DMS79 treated with DMSO at 0.1 percent for 48 hours (cell line): Measurements from ENCODE around the gene ADAM19.

Experiments used
- DNase-seq: peaks from one replicate; lab custom pipeline; 2025; lab: John Stamatoyannopoulos, UW

The ADAM19 gene

DNA sequence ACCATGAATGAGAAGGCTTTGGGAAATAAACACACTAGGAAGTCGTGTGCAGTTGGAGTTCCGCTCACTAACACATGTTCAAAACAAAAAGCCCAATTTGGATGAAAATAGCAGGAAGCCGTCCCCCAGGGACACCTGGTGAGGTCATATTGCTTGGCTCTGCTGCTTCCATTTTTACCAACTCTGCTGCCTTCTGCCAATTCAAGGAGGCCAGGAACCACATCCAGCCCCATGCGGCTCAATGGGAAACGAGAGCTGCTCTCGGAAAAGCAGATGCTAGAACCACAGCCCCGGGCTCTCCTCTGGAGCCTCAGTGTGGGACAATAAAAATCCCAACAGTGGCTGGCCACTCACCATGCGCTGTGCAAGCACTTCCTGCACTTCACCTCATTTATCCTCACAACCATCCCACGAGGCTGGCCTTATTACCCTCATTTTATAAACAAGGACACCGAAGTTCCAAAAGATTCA is 13.4 kb downstream of the ADAM19 start:
- DNase-seq = no peak

DNA sequence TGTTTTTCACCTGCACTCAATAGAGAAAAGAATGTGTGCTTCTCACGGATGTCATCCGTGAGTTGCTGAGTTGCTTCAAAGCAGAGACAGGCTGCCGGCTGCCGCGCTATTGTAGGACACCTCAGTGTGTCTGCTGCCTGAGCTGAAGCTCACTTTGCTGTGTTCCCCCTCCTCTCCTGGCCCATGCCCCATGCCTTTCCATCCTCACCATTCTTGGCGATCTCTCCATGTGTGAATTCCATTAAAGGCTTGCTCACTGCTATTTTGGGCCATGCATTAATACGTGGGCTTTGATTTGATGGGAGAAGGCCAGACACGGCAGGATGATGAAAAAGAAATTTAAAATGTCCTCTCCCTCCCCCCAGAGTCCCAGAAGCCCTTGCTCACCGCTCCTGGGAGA is 14.5 kb downstream of the ADAM19 start:
- no peak for DNase-seq

DNA sequence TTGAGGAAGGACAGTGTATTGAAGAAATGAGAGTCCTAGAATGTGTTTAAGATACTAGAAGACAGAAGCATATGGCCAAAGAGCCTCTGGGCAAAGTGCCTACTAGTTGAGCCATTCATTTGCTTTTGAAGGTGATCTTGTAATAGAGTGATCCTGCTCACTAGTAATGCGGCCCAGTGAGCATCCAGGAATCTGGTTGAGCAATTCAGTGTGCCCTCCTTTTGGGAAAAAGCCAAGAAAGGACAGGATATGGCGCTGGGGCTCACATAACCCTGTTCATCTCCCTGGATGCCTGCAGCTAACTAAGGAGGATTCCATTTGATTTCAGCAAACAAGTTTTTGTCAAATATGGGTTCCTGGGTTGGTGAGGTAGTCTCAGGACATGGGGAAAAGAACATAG is 16.3 kb downstream of the ADAM19 start:
- no peak for DNase-seq

DNA sequence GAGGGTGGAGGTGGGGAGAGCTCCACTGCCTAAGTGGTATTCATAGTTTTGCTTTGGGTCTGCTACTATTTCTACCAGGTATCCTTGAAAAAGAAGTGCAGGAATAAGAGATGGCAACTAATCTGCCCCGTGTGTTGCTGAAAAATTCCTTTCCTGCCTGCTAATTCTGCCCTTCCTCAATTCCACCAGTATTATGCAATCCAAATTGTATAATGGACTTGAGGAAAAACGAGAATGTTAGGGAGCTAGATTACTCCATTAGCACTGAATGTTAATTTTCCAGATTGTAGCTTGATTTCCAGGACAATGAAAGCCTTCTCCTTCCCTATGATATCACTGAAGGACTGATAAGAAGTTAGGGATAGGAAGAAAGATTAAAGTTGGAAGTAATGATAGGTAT is 16.9 kb downstream of the ADAM19 start:
- DNase-seq = no peak

DNA sequence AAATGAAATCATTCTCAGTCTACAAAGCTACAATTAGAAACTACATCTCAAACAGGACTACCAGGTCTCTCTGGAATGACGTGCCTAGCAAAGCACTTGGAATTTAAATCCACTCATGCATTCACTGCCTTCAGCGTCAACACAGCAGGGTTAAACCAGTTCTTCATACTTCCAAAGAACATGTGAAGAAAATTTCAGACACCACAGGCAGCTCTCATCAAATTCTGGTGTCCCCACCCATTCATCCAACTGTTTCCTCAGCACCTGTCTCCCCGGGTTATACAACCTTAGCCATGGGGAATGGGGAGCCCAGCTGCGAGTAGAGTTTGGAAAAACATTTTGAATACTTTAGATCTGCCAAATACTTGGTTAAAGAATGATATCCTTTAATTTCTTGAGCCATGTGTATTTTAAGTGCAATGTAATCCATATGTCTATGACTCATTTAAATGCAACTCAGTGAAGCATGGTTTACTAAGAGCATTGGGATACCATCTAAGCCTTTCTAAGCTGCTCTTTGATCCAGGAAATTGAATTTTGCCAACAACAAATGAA is 17.5 kb downstream of the ADAM19 start:
- DNase-seq = peak; percentile 25

DNA sequence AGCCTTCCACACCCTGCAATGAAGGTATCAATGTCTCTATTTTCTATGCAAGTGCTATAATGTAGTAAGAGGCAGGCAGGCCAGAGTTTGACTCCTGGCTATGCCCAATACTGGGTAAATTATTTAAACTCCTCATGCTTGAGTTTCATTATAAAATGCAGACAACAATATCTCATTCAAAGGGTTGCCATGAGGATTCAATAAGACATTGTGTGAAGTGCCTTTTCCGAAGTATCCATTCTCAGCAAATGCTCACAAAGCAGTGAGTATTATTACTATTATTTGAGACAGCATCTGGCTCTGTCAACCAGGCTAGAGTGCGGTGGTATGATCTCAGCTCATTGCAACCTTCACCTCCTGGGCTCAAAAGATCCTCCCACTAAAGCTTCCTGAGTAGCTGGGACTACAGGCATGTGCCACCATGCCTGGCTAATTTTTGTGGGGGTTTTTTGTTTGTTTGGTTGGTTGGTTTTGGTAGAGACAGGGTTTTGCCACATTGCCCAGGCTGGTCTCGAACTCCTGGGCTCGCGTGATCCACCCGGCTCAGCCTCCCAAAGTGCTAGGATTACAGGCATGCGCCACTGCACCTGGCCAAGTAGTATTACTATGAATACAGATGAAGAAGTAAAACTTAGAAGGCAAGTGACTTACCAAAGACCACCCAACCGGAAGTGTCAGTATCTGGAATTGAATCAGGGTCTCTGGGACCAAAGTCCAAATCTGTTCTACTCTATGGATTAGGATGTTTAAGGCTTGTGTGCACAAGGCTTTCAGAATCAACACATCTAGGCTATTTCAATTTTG is 18.8 kb downstream of the ADAM19 start:
- no peak for DNase-seq

DNA sequence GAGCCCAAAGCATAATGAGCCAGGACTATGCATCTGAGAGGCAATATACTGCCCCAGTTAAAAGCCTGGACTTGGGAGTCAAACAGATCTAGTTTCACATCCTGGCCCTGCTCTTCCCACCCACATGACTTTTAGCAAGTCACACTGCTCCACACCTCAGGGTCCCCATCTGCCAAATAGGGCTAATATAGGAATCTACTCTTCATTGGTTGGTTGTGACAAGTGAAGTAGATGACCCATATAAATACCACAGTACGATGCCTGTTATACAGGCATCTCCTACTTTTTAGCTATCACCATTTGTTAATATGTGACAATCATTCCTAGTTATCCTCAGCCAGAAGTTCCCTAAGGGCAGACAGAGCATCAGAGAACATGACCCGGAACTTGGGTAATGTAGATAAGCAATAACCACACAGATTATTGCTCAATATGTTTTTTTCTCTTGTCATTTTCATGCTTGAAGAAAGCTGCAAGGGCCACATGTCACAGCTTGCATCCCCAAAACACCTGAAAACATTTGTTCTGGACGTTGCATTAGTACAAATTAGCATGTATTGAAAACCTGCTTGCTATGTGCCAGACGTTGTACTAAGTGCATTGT is 20.4 kb downstream of the ADAM19 start:
- DNase-seq = no peak

DNA sequence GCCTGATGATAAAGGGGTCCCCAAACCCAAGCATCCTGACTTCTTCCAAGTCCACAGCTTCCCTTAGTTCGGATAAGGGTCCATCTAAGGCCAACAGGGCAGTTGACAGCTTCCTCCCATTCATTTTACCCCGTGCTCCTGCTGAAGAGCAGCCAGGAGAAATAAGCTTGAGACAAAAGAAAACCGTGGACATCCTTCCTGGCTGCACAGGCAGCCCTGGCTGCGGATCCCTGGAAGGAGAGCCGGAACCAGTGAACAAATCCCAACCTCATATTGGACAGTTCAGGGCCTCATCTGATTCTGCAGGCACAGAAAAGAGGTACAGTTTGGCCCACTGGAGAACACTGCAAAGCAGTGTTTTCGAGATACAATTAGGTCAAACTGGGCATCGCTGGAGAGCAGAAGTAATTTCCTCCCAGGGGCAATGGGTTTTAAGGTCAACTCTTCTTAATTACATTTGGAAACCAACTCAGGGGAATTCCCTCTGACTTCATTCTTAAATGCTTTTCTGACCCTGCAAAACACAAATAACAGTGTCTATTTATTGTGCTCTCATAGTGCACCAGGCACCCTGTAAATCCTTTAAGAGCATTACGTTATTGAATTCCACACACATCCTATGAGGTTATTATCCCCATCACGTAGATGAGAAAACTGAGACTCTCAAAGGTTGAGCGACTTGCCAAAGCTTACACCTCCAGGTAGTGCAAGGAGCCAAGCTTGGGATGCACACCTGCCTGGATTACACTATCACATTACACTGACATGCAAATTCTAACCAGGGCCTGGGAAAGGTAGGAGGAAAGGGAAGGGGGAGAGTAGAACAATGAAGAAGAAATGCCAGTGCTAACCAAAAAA is 21.2 kb downstream of the ADAM19 start:
- DNase-seq = no peak

DNA sequence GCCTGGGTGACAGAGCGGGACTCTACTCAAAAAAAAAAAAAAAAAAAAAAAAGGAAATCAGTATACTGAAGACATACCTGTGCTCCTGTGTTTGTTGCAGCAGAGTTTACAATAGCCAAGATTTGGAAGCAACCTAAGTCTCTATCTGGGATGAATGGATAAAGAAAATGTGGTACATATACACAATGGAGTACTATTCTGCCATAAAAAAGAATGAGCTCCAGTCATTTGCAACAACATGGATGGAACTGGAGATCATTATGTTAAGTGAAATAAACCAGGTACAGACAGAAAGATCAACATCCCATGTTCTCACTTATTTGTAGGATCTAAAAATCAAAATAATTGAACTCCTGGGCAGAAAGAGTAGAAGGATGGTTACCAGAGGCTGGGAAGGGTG is 22.9 kb downstream of the ADAM19 start:
- no peak for DNase-seq

DNA sequence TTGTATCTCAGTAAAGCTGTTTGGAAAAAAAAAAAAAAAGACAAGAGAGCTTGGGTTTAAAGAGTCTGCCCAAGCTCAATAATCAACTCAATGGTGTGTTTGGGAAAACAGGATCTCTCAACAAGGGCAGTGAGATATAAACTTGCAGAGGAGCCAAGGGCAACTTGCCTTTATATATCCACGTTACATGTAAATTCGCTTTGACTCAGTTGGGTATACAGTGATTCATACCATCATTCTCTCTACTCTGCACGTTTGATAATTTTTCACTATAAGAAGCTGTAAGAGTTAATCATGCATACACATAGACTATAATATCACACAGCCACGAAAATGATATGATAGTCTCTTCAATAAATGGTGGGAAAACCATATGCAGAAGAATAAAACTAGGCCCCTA is 24.9 kb downstream of the ADAM19 start:
- no peak for DNase-seq

DNA sequence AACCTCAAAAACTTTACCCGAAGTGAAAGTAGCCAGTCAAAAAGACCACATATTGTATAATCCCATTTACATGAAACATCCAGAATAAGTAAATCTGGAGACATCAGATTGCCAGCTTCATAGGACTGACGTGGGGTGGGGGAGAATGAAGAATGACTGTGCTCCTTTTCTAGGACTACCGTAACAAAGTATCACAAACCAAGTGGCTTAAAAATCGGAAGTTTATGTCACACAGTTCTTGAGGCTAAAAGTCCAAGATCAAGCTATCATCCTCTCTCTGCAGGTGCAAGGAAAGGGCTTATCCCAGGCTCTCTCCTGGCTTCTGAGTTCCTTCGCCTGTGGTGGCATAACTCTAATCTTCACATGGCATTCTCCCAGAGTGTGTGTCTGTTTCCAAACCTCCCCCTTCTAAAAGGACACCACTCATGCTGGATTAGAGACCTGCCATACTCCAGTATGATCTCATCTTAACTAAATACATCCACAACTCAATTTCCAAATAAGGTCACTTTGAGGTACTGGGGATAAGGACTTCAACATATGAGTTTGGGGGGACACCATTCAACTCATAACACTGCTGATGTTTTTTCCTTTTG is 25.5 kb downstream of the ADAM19 start:
- no peak for DNase-seq

DNA sequence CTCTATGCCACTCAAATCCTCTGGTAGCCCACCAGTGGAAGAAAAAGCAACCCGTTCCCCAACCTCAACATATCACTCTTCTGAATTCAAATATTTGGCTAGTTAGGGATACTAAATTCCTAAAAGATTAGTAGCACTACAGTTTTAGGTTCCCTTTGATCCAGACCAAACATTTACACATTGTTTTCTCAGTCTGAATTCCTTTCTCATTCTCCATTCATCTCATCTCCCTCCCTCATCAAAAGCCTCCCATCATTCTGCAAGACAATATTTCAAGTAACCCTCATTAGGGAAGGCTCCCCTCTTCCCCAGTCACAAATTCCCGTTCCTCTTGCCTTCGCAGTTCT is 26.3 kb downstream of the ADAM19 start:
- no peak for DNase-seq

DNA sequence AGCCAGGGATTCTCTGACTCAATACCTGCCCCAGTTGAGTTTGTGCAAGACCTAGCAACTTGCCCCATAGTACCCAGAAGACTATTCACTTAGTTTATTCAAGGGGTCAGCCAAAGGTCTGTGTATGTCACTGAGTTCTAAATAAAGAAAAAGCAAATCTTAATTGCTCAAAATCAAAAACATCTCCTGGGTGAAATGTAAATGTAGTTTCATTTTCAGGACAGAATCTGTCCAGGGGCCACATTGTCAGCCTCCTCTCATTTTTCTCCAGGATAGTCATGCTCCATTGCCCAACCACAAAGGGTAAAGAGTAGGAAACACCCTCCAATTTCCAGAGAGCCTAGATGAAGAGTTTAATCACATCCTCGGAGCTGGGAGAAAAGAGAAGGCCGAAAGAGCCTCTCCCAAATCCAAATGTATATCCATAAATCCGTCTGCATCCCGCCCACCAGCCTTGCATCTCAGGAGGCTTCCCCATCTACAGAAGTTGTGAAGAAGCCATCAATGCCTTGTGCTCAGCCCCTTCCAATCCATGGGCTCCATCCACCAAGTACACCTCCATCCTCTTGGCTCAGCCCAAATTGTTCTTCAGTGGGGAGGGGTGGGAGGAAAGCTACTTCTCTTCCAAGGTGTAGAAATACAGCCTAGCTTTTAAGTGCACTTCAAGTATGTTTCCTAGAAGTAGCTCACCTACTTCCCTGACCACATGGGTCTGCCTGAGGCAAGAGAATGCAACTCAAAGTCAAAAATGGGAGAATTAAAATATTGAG is 26.9 kb downstream of the ADAM19 start:
- peak; percentile 65 for DNase-seq

DNA sequence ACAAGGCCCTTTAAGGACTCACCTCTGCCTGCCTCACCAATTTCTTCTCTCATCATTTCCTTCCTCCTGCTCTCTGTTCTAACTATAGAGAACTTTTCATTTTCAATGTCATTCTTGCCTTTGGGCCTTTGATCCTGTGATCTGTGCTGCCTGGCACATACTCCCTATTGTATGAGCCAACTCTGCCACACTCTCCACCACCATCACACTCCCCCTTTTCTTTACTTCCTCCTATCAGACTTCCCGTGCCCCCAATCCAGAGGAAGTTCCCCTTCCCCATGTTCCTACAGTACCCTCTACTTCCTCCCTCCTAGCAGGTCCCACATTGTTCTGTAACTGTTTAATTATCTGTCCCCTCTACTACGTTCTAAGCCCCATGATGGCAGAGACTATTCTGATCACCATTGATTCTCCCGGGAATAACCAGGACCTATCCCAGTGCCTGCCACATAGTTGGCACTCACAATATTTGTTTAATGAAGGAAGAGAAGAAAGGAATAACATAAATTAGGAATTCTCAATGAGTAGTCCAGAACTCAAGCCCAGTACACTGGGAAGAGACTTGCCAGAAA is 27.5 kb downstream of the ADAM19 start:
- no peak for DNase-seq

DNA sequence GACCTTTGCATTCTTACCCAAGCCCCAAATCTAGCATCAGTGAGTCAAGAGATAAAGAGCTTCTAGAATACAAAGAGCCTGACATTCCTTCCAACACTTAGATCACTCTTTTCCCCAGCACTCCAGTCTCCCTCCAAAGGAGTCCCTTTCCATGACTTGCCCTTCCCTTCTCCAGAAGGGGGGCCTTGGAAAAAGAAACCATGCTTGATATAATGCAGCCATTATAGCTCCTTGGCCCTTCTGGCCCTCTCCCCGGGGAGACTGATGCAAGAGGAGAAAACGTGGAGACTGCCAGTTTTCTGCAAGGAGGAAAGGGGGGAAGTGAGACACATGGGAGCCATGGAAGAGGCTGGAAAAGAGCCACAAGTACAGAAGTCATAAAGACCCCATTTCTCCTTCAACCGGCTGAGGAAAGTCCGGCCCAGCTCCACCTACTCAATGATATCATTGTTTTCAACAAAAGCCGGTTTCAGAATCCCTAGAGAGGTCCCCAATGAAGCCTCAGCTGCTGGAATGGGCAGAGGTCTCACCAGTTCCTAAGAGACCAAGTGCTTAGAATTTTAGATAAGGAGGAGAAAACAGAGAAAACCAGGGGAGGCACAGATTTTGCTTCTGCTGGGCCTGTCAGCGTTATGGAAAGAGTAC is 29.0 kb downstream of the ADAM19 start:
- DNase-seq = no peak

DNA sequence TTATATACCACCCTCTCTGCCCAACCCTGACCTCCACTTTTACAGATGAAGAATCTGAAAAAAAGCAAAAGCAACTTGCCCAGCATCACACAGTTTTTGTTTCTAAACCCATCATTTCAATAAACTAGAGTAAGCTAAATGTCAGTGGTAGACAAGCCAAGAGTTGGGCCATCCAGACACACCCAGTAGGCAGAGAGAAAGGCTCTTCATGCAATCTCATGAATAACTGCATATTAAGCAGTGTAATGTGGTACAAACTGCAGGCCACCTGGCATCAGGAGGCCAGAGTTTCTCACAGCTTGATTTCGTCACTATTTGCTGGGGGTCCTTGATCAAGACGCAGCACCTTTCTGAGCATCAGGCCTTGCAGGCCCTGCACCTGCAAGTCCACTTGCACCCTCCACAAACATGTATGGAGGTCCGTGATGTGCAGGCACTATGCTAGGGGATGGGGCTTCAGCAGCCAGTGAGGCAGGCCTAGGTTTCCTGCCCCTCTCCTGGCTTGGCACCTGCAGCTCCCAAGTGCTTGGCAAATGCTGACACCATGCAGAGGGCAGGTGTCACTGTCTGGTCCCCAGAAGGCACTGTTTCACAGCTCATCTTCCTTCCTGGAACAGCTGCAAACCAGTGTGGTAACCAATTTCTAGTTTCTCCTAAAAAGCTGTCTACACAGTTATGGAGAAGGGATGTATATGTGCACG is 29.8 kb downstream of the ADAM19 start:
- no peak for DNase-seq

DNA sequence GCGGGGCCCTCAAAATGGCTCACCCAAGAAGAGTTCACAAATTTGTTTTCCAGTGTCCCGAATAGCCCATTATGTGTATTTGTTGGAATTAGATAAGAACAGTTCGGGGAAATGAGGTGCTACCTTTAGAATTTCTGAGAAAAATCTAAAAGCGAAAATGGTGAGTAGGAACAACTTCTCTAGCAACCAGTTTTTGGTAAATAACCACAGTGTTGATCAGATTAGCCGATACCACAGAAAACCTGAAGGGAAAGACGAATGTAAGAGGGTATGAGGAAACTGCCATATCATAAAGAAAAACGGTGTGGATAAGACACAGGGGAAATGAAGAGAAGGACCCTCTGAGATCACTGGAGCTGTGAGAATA is 31.0 kb downstream of the ADAM19 start:
- DNase-seq = no peak

DNA sequence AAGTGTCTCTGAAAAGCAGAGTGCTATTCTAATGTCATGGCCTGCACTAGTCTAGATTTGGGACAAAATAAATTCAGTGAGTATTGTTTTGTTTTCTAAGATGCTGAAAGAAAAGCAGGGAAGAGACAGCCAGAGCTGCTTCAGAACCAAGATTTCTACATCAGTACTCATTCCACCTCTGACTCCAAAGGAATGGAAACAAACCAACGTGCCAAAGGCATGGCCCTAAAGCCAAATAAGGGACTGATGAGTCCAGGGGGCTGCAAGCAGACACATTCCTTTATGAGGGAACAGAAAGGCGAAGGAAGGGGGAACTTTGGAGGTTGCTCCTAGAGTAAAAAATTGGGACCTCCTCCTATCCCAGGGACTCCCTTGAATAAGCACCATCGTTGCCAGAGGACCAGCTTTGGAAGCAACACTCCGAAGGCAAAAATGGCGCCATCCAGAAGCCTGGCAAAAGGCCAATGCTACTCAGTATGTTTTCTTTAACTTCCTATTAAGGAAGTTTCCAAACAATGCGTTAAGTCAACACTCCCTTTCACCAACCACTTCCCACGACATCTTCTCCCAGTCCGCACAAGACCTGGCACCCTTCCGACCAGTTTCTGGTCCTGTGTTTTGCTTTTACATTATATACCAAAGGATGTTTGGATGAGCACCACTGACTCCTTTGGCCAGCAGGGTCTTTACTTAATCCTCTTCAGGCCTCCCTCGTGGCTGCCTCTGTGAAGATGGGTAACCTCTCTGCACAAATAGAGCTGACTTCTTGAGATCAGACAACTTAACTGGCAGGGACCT is 31.6 kb downstream of the ADAM19 start:
- no peak for DNase-seq
